WTC11 (cell line): ENCODE measurements around the gene PRICKLE3. TPM values are rescaled to one million over a fixed set of nuclear protein-coding genes. Genes with fewer than 3 reads are reported as not detected.

Experiments used
- ATAC-seq: fragments of 200-7000 bp; cut with Tn5 transposase; 2 replicates; pipeline ENCODE4 v1.10.0; 2021; ENCODE audit warnings: mild to moderate bottlenecking, moderate library complexity
- CTCF ChIA-PET: fragments of 300-600 bp; sonication (Branson Sonifier 250); formaldehyde crosslinking; loops from one replicate; lab custom pipeline; 2021; ENCODE audit warnings: antibody characterized with exemption; lab: Charles Lee
- POLR2A ChIA-PET: fragments of 350-600 bp; sonication (Branson Sonifier 250); formaldehyde crosslinking; loops from one replicate; lab custom pipeline; 2021; ENCODE audit warnings: antibody characterized with exemption; lab: Charles Lee
- DNase-seq: peaks from one replicate; pipeline ENCODE4 v3.0.0; 2021; ENCODE audit warnings: low spot score
- H3K27ac Mint-ChIP-seq: 2 replicates; pipeline ENCODE4 v1.8.0; 2021; ENCODE audit warnings: mixed read lengths
- H3K27me3 Mint-ChIP-seq: 2 replicates; pipeline ENCODE4 v1.8.0; 2021; ENCODE audit warnings: low read depth, mild to moderate bottlenecking, moderate library complexity, mixed read lengths
- H3K36me3 Mint-ChIP-seq: 2 replicates; pipeline ENCODE4 v1.8.0; 2021; ENCODE audit warnings: mixed read lengths
- H3K4me1 Mint-ChIP-seq: 2 replicates; pipeline ENCODE4 v1.8.0; 2022; ENCODE audit warnings: mixed read lengths
- H3K4me3 Mint-ChIP-seq: 2 replicates; pipeline ENCODE4 v1.8.0; 2021; ENCODE audit warnings: mild to moderate bottlenecking, moderate library complexity, mixed read lengths
- H3K9me3 Mint-ChIP-seq: 2 replicates; pipeline ENCODE4 v1.8.0; 2021; ENCODE audit warnings: mixed read lengths
- AFF4 ChIP-seq: sonication (generic); formaldehyde crosslinking; IDR thresholded peaks from 2 replicates; pipeline ENCODE4 v1.8.1; 2023; ENCODE audit warnings: mild to moderate bottlenecking, missing genetic modification reagents, borderline replicate concordance
- ARID4B ChIP-seq: sonication (generic); formaldehyde crosslinking; IDR thresholded peaks from 2 replicates; pipeline ENCODE4 v1.8.0; 2023; ENCODE audit warnings: missing genetic modification reagents, mild to moderate bottlenecking, borderline replicate concordance
- ATF1 ChIP-seq: sonication (generic); formaldehyde crosslinking; IDR thresholded peaks from 2 replicates; pipeline ENCODE4 v1.8.1; 2023; ENCODE audit warnings: mild to moderate bottlenecking, moderate library complexity, missing genetic modification reagents
- ATF2 ChIP-seq: sonication (generic); formaldehyde crosslinking; IDR thresholded peaks from 2 replicates; pipeline ENCODE4 v1.8.1; 2022; ENCODE audit warnings: low read depth, missing genetic modification reagents, borderline replicate concordance
- ATF3 ChIP-seq: sonication (generic); formaldehyde crosslinking; conservative IDR thresholded peaks from 2 replicates; pipeline ENCODE4 v1.8.1; 2022; ENCODE audit warnings: mild to moderate bottlenecking, missing genetic modification reagents
- E2F1 ChIP-seq: sonication (generic); formaldehyde crosslinking; IDR thresholded peaks from 2 replicates; pipeline ENCODE4 v1.8.0; 2022; ENCODE audit warnings: mild to moderate bottlenecking, missing genetic modification reagents
- E2F4 ChIP-seq: sonication (generic); formaldehyde crosslinking; IDR thresholded peaks from 2 replicates; pipeline ENCODE4 v1.8.1; 2022; ENCODE audit warnings: low read depth, mild to moderate bottlenecking, moderate library complexity, missing genetic modification reagents, borderline replicate concordance
- ERG ChIP-seq: fragments of 250-450 bp; sonication (Bioruptor Pico); IDR thresholded peaks from 2 replicates; pipeline ENCODE4 v1.8.0; 2021; ENCODE audit warnings: mild to moderate bottlenecking
- FOXP1 ChIP-seq: sonication (generic); formaldehyde crosslinking; IDR thresholded peaks from 2 replicates; pipeline ENCODE4 v1.8.0; 2022; ENCODE audit warnings: missing genetic modification reagents, mild to moderate bottlenecking, moderate library complexity, borderline replicate concordance
- GTF2I ChIP-seq: fragments of 250-450 bp; sonication (Bioruptor Pico); conservative IDR thresholded peaks from 2 replicates; pipeline ENCODE4 v1.4.0; 2021; ENCODE audit warnings: mild to moderate bottlenecking
- MAX ChIP-seq: sonication (generic); formaldehyde crosslinking; IDR thresholded peaks from 2 replicates; pipeline ENCODE4 v1.8.0; 2022; ENCODE audit warnings: mild to moderate bottlenecking, missing genetic modification reagents
- RORB ChIP-seq: fragments of 250-450 bp; sonication (Bioruptor Pico); IDR thresholded peaks from 2 replicates; pipeline ENCODE4 v1.9.0; 2021; ENCODE audit warnings: mild to moderate bottlenecking
- SMAD4 ChIP-seq: sonication (generic); formaldehyde crosslinking; IDR thresholded peaks from 2 replicates; pipeline ENCODE4 v1.8.0; 2022; ENCODE audit warnings: mild to moderate bottlenecking, missing genetic modification reagents
- TEAD4 ChIP-seq: sonication (generic); formaldehyde crosslinking; IDR thresholded peaks from 2 replicates; pipeline ENCODE4 v1.8.0; 2022; ENCODE audit warnings: mild to moderate bottlenecking, missing genetic modification reagents
- ZBTB21 ChIP-seq: sonication (generic); formaldehyde crosslinking; IDR thresholded peaks from 2 replicates; pipeline ENCODE4 v1.8.1; 2023; ENCODE audit warnings: mild to moderate bottlenecking, missing genetic modification reagents, borderline replicate concordance
- ZNF121 ChIP-seq: sonication (generic); formaldehyde crosslinking; IDR thresholded peaks from 2 replicates; pipeline ENCODE4 v1.8.0; 2023; ENCODE audit warnings: missing genetic modification reagents
- ZNF512 ChIP-seq: sonication (generic); formaldehyde crosslinking; IDR thresholded peaks from 2 replicates; pipeline ENCODE4 v1.8.1; 2022; ENCODE audit warnings: missing genetic modification reagents, borderline replicate concordance
- total RNA-seq: library from RNA; stranded (reverse); gene quantifications from 3 replicates; pipeline ENCODE4 v1.2.3, GENCODE V29; 2021

The PRICKLE3 gene
- total RNA-seq, 1 experiment from 2014 or later, result 14.6 TPM

GRCh38 chrX:49177338-49177833 is 8.8 kb downstream of the PRICKLE3 start:
- Mint-ChIP-seq H3K27ac (no peak overlapping the region), H3K9me3 (no peaks in the 10 kb centered on the region), H3K4me3 (no peak overlapping the region), H3K4me1 (peaks cover 18% of the 10 kb centered on the region)
- ATAC-seq (peak; percentile 44), DNase-seq (no peak)
- TF ChIP-seq AFF4 (CRISPR knock-in tag) (no peak), GTF2I (no peak), E2F1 (CRISPR knock-in tag) (no peak), ARID4B (no peak), E2F4 (CRISPR knock-in tag) (no peak), MAX (CRISPR knock-in tag) (no peak), ERG (no peak), ATF2 (no peak), ATF3 (CRISPR knock-in tag) (no peak), ATF1 (CRISPR knock-in tag) (no peak), ZNF121 (CRISPR knock-in tag) (no peak), ZBTB21 (CRISPR knock-in tag) (no peak), TEAD4 (CRISPR knock-in tag) (no peak), FOXP1 (CRISPR knock-in tag) (no peak), RORB (CRISPR knock-in tag) (no peak), SMAD4 (CRISPR knock-in tag) (no peak), ZNF512 (CRISPR knock-in tag) (no peak)
- TF ChIP-seq, all 79 proteins: peak for 0
- POLR2A ChIA-PET, result interaction anchor here (0.6 kb wide), 1 partner anchor 49 kb away, joined by 3 read pairs; no protein-coding TSS in a partner anchor
- peaks cover 10% of the 10 kb centered on the region for H3K27me3 Mint-ChIP-seq
- CTCF ChIA-PET, result interaction anchor here (0.6 to 1.2 kb wide), 3 partner anchors 11 to 22 kb away, joined by 3 to 6 read pairs (median 3); no protein-coding TSS in a partner anchor
- peaks cover 33% of the 10 kb centered on the region for H3K36me3 Mint-ChIP-seq
